Choroid plexus epithelial cell (primary cell): ENCODE results near the gene RMI2.

Source experiments
- DNase-seq: peaks from one replicate; pipeline ENCODE4 v3.0.0-alpha.2; 2010; ENCODE audit warnings: low read depth
- H3K4me3 ChIP-seq: 2 replicates; pipeline ENCODE4 v1.5.1; 2011; ENCODE audit warnings: low read depth, mild to moderate bottlenecking, control low read depth, low read length, moderate library complexity
- CTCF ChIP-seq: conservative IDR thresholded peaks from 2 replicates; pipeline ENCODE4 v1.5.1; 2011; ENCODE audit warnings: low read depth, mild to moderate bottlenecking, control low read depth, inconsistent platforms, low read length, moderate library complexity

Gene RMI2

DNA sequence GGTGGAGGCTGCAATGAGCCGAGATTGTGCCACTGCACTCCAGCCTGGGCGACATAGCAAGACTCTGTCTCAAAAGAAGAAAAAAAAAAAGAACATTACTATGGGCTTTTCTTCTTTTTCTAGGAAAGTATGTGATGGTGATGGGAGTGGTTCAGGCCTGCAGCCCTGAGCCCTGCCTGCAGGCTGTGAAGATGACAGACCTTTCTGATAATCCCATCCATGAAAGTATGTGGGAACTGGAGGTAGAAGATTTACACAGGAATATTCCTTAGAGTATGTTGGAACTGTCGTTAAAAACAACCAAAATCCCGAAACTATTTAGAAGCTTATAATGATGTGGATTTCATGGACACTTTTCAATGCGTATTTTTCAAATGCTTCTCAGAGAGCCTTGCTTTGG, 5.3 kb downstream of the RMI2 start:
- H3K4me3 ChIP-seq: no peak overlapping the region
- no peak for TF ChIP-seq CTCF
- no peak for DNase-seq

GRCh38 chr16:11350921-11351335, 5.7 kb downstream of the RMI2 start:
- no peak for TF ChIP-seq CTCF
- DNase-seq: peak; percentile 63
- H3K4me3 ChIP-seq: no peak overlapping the region

DNA sequence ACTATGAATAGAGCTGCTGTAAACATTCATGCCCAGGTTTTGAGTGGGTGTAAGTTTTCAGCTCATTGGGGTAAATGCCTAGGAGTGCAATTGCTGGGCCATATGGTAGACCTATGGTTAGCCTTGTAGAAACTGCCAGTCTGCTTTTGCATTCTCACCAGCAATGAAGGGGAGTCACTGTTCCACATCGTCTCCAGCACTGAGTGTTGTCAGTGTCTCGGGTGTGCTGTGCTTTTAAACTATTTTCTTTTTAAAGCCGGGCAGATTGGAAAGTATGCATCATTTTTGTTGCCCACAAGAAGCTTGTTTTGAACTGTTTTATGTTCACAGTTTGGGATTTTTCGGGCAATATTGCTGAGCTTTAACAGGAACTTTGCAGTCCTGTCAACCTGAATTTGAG, 7.9 kb downstream of the RMI2 start:
- TF ChIP-seq CTCF: no peak
- no peak for DNase-seq
- H3K4me3 ChIP-seq: no peak overlapping the region

GRCh38 chr16:11354407-11354732, 9.1 kb downstream of the RMI2 start:
- no peak for TF ChIP-seq CTCF
- no peak for DNase-seq
- H3K4me3 ChIP-seq: no peak overlapping the region

DNA sequence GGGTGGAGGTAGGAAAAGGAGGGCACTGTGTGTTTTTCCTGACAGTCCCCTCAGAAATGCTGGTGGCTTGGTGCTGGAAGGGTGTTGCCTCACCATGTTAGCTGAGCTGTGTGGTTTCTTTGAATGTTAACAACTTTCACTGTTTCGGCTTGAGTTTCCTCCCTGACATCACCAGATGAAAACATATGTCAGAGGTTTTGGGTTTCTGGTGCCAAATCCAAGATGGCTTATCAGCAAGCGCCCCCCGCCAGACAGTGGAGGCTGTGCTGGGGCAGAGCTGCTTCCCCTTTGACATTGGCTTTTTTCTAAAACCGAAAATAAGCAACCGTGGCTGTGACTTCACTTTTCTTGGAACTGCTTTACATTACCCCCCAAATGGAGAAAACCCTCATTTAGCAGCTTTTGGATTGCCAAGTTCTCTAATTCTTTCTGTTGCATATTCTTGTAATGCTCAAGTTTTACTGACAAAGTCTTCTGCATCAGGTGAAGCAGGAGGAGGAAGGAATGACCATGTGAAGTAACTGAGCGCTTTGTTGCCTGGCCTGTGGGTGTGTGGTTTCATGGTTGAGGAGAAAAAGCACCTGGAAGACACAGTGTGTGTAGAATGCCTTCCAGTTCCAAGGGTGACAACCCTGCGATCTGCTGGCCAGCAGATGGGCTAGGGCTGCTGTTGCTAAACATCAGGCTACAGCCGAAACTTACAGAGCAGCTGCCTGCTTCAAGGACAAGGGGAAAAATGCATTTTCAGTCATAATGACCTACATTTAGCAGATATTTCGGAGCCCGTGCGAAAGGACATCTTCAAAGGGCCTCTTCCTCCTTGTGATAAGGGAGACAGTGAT, 9.7 kb downstream of the RMI2 start:
- peak; percentile 82 for DNase-seq
- no peak overlapping the region for H3K4me3 ChIP-seq
- TF ChIP-seq CTCF: peak; percentile 18

DNA sequence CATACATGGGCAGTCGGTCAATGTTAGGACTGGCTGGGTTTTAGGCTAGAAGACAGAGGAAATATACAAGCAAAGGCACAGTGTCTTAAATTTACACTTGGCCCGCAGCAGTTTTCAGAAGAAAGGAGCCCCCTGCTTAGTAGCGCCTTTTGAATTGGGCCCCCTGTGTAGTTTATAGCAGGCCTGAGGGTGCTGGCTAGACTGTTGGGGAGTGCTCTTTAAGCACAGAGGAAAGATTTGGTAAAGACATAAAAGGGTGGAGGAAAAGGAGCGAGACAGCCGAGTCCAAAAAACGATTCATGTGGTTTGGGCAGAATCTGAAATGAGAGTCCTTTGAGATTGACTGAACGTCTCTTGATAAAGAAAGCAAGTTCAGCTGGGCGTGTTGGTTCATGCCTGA, 10.6 kb downstream of the RMI2 start:
- no peak for DNase-seq
- TF ChIP-seq CTCF: no peak

More for the DNA sequence above, 10.6 kb downstream of the RMI2 start:
- no peak overlapping the region for H3K4me3 ChIP-seq
